Stimulated activated CD8-positive, alpha-beta memory T cell treated with anti-CD3 and anti-CD28 coated beads, Interleukin-15, amount 100 ng/mL, for 4 hours (primary cell): Measurements from ENCODE around the gene VSNL1.

ENCODE experiments used
- DNase-seq, 2 donors: peaks; one replicate each; pipeline ENCODE4 v3.0.0-alpha.2; 2020; ENCODE audit warnings: low read depth in 2 of 2

VSNL1 gene

GRCh38 chr2:17644997-17645720 lies 104.7 kb downstream of the VSNL1 start:
- no peak for DNase-seq

DNA sequence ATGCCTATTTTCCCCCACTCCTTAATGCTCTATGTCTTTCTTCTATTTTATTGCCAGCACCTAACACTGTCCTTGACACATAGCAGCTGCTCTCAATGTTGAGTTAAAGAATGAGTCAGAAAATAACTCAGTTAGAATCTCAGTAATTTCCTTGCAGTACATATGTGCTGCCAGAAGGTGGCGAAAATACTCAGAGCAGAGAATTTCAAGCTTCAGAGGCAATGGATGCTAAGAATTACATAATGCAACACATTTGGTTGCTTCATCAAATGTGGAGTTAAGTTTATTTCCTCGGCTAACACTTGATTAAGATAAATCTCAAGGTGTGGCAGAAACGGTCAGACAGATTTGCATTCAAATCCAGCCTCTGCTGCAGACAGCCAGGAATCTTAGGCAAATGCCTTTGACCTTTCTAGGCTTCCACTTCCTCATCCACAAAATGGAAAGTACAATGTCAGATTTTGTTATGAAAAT lies 105.6 kb downstream of the VSNL1 start:
- DNase-seq: no peak

- DNase-seq: no peak
Observed at GRCh38 chr2:17646838-17647701, 106.6 kb downstream of the VSNL1 start.

GRCh38 chr2:17648581-17648980 lies 108.1 kb downstream of the VSNL1 start:
- DNase-seq: no peak

DNA sequence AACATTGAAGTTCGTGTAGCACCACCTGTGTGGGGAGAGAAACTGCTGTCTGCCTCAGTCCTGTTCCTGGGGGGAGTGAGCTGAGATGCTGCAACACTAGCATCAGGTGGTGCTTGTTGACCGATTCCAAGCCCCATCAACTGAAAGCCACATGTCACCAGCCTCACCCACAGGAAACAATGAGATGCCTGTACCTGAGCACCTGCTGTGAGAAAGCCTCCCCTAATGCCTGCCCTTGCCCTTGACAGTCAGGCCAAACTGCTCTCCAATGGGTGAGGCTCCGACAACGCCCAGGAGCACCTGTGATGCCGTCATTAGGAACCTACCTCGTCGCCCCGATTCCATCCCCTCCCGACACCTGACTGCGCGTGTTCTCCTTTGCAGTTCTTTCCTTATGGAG lies 108.5 kb downstream of the VSNL1 start:
- DNase-seq: no peak

GRCh38 chr2:17652681-17653394 lies 112.3 kb downstream of the VSNL1 start:
- no peak for DNase-seq

GRCh38 chr2:17657759-17658158 lies 117.3 kb downstream of the VSNL1 start:
- DNase-seq: no peak

GRCh38 chr2:17658251-17658843 lies 117.9 kb downstream of the VSNL1 start:
- DNase-seq: no peak

DNA sequence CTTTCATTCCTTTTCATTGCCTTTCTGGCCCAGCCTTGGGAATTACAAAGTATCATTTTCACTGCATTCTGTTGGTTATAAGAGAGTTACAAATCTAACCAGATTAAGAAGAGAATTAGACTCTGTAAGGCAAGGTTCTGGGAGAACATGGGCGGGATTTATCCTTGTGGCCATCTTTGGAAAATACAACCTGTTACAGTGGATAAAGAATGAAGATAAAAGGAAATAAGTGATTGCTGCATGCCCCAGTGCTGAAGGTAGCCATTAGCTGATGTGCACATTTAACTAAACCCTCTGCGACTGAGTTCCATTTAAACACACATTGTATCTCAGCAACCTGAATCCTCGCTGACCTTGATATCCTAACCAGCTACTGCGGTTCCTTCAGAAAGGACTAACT lies 119.7 kb downstream of the VSNL1 start:
- no peak for DNase-seq

GRCh38 chr2:17661460-17661859 lies 121.0 kb downstream of the VSNL1 start:
- DNase-seq: no peak

DNA sequence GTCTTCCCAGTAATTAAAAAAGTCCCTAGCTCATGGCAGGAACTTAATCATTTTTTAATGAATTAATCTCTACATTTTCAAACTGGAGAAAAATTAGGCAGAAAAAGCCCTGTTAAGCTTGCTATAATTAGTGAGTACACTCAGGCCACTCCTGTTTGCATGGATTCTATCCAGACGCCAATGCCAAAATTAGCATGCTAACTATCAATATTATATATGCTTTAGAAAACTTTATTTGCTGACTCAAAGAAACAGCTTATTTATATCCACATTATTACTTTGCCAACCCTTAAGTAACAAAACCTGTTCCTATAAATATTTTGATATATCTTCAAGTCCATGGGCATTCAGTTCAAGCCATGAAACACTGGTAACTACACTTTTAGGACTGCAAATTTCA lies 122.2 kb downstream of the VSNL1 start:
- no peak for DNase-seq

- DNase-seq: no peak
Observed at GRCh38 chr2:17664534-17664933, 124.0 kb downstream of the VSNL1 start.

DNA sequence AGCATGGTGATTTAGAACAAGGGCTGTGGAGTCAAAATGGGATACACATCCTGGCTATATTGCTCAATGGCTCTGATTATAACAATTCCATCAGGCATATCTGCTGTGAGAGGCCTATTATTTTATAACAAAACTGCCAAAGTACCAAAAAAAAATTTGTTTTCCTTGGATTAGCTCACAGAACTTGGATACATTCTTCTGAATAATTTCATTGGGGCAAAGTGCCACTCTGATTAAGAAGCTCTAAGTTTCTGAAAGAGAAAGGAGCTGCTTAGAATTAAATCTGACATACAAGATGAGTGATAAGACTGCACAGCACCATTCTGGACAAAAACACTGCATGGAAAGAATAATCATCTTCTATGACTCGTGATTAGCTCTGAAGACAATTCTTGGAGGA lies 127.4 kb downstream of the VSNL1 start:
- no peak for DNase-seq

DNA sequence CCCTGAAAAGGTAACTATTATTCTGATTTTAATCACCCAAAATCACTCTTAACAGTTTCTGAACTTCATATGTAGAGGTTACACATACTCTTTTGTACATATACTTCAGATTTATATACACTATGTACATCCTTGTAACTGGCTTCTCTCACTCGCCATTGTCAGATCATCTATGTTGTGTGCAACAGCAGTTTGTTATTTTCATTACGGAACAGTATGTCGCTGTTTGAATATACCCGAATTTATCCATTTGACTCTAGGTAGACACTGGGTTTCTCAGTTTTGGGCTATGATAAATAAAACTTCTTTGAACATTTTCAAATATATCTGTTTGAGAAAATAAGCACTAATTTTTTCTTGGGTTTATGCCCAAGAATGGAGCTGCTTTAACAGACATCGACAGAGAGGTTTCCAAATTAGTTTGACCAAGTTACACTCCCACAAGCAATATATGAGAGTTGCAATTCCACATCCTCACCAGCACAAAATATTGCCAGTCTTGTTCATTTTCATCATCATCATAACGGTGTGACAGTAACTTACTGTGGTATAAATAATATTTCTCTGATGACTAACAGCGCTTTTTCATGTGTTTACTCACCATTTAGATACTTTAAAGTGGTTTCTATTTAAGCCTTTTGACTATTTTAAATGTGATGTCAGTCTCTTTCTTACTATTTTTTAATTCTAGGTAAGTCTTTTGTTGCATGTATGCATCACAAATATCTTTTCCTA lies 132.3 kb downstream of the VSNL1 start:
- DNase-seq: no peak

- no peak for DNase-seq
Observed at GRCh38 chr2:17674817-17675216, 134.3 kb downstream of the VSNL1 start.

DNA sequence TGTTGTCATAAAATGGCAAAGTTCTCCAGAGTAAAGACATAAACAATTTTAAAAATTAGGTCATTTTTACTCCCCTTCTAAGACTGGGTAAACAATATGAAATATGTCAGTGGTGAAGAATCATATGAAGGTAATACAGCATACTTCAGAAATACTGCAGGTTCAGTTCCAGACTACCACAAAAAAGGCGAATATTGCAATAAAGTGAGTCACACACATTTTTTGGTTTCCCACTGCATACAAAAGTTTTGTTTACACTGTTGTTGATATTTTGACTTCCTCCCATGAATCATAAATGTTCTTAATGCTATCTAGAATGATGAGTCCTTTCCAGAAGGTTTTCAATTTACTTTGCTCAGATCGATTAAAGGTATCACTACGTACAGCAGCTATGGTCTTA lies 139.6 kb downstream of the VSNL1 start:
- DNase-seq: no peak

DNA sequence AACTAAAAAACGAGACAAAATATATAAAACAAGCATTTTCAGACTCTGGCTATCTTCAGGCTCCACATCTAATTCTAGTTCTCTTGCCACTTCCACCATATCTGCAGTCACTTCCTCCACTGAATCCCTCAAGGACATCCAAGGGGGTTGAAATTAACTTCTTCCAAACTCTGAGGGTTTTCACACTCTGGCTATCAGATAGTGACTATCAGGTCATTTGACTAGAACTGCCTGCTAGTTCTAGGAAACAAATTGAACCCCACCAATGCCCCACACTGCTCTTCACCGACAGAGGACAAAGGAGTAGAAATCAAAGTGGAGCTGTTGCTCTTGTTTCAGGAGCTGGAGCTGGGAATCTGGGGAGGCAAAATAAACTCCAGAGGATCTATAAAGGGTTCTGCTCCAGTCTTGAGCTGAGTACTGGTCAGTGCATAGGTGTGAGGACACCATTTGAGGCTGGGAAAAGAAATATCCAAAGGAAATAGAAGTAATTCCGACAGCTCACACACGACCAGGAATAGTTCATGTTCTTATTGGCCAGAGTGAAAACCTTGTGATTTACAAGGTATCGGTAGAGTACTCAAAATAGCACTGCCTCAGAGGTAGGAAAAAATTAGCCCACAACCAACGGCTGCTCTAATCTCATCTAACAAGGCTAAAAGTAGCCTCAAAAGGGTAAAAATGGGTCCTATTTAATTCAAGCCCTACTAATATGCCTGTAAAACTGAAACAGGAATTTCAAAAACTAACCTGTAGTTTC lies 141.8 kb downstream of the VSNL1 start:
- no peak for DNase-seq

- DNase-seq: no peak
Observed at GRCh38 chr2:17683981-17684380, 143.5 kb downstream of the VSNL1 start.

DNA sequence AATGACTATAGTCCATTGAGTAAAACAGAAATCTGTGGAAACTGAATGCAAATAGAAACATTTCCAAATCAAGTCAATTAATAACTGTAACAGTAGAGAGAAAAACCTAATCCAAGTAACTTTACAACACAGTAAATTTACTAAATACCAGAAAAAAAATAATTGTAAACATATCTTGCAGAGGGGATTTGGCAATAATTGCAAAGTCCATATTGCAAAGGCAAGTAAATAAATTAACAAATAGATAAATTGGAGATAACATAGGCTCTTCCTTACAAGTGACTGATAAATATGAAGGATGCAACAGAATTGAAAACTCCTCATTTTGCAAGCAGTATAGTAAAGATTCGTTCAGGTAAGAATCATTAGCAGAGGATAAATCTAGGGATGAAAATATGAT lies 148.1 kb downstream of the VSNL1 start:
- no peak for DNase-seq

GRCh38 chr2:17689010-17689409 lies 148.5 kb downstream of the VSNL1 start:
- DNase-seq: no peak

DNA sequence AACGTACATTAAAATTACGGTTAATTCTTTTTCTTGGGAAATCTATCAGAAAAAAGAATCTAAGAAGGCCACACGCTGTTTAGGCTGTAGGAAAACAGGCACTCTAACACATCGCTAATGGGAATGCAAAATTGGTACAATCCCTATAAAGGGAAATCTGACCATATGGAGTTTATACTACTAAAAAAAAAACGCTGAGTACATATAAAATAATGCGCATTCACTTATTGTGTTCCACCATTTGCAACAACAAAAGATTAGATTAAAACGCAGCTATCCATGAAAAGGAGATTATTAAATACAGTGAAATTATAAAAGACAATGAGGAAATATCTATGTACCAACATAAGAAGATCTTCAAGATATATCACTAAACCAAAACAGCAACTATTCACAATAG lies 150.3 kb downstream of the VSNL1 start:
- no peak for DNase-seq
